NCI-H128 (cell line): ENCODE measurements around the gene TCF12.
"Not testable (repeated sequence)": the region's sequence is repeated elsewhere in the genome, so short reads cannot be mapped to it uniquely, and the experiment has no call there.

Source experiments
- DNase-seq: peaks from one replicate; lab custom pipeline; 2025; ENCODE audit not compliant: unreplicated experiment; lab: John Stamatoyannopoulos, UW

Gene TCF12

DNA sequence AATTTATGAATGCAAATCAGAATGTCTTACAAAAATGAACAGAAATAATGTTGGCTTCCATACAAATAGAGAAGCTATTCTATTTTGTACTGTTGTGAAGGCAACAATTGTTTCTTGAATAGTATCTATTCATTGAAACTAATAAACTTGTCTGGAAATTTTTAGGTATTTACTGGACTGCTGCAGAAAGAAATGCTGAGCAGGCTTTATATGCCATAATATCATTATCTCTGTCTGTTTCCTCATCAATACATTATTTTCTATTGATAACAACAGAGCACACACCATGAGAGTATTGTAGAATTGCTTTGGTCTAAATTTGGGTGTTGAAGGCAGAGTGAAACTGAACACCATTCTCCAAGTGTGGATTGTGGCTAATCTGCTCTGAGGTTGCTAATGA lies 241.3 kb downstream of the TCF12 start:
- no peak for DNase-seq

DNA sequence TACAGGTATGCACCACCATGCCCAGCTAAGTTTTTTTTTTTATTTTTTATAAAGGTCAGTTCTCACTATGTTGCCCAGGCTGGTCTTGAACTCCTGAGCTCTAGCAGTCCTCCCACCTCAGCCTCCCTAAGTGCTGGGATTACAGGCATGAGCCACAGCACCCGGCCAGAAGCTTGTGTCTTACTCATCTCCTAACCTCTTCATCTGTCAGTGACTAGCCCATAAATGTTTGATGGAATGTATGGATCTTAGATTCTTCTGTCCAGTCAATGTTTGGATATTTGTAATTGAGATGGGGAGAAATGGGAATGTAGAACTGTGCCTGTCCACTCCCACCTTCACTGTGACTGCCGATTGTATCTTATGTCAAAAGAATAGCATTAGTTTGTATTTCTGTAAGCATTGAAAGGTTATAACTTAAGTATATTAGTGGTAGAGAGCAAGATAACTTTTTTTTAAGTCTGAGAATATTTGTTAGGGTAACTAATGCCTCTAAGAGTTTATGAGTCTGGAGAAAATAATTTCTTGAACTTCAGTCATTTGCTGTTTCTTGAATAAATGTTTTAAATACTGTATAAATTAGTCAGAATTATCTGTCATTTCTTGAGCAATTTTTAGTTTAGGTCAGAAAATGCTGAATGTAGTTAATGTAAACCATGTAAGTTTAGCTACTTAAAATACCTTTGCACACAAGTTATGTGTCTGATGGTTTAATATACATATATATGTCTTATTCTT lies 242.5 kb downstream of the TCF12 start:
- no peak for DNase-seq

DNA sequence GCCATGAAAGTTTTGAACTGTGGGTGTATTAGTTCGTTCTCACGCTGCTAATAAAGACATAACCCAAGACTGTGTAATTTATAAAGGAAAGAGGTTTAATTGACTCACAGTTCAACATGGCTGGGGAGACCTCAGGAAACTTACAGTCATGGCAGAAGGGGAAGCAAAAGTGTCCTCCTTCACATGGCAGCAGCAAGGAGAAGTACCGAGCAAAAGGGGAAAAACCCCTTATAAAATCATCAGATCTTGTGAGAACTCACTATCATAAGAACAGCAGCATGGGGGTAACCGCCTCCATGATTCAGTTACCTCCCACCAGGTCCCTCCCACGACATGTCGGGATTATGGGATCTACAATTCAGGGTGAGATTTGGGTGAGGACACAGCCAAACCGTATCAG lies 245.8 kb downstream of the TCF12 start:
- not testable (repeated sequence) for DNase-seq

DNA sequence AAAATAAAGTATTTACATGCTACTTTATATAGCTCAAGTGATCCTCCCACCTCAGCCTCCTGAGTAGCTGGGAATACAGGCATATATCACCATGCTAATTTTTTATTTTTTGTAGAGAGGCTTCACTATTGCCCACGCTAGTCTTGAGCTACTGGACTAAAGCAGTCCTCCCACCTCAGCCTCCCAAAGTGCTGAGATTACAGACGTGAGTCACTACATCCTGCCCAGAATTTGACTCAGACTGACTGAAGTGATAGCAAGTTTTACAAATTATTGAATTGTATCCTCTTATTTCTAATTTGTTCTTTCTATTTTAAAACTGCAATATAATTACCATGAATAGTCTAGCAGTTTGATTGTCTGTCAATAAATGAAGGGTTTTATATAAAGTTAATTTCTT lies 247.5 kb downstream of the TCF12 start:
- no peak for DNase-seq

DNA sequence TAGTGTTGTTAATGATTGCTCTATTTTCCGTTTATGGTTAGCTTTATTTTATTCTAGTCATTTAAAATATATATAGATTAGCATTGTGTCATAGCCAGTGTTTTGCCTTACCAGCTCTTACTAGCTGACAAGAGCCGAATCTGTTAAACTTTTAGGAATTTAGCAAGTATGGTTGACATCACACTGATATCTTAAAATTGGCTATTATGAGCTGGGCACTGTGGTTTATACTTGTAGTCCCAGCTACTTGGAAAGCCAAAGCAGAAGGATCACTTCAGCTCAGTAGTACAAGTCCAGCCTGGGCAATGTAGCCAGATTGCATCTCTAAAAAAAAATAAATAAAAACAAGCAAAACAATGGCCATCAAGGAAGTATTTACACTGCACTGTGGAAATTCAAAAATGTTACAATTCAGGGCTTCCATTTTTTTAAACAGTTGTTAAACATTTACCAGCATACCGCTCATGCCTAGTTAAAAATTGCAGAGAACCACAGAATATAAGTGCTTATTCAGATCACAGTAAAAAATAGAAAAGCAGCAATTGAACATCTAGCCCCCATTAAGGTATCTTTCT lies 249.5 kb downstream of the TCF12 start:
- DNase-seq, result no peak

DNA sequence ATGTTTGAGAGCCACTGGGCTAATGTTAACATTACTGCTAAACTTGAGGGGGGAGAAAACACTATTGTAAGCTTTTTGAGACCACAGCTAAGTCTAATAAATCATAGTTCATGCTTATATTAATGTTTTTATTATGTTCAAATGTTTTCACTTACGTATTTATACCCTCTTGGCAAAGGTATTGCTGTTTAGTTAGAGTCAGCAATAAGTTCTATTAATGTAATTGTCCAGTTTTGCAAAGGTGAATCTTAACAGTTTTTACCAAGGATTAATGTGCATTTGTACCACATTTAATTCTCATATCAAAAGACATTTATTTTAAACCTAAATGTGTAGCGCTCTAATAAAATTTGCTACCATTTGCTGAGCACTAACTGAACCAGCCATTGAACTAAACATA lies 251.2 kb downstream of the TCF12 start:
- DNase-seq, result no peak

DNA sequence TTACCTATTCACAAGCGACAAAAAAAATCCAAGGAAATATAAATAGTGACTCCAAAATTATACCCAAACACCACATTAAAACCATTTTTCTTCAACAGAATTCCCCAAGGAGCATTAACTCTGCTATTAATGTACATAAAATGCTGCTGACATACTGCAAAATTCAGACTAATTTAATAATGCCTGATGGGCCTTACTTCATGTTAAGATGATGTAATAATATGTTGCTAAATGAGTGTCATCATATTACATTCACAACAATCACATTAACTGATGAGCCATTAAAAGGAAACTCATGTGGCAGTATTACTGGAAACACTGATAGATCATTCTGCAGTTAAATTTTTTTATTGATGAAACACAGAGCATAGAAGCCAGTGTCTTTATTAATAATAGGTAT lies 253.0 kb downstream of the TCF12 start:
- no peak for DNase-seq

DNA sequence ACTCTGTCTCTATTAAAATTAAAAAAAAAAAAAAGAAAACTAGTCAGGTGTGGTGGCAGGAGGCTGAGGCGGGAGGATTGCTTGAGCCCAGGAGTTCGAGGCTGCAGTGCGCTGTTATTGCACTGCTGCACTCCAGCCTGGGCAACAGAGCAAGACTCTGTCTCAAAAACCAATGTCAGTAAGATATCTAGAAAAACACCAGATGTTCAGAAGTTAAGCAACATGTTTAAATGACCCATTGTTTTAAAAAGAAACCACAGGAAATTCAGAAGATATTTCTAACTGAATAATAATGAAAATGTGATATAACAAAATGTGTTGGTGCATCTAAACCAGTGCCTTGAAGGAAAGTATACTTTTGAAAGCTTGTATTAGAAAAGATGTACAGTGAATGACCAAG lies 254.5 kb downstream of the TCF12 start:
- DNase-seq, result no peak

DNA sequence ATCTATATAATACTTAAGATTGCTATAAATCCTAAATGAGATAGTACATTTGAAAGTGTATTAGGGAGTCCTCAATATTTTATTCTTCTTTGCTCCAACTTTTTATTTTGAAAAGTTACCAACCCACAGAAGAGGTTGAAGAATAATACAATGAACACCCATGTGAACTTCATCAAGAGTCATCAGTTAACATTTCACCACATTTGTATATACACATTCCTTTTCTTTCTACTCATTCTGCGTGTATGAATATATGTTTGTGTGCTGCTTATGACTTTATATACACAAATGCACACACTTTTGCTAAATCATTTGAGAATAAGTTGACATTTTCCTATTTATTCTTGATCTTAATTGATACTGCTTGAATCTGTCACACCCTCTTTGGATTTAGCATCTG lies 264.6 kb downstream of the TCF12 start:
- no peak for DNase-seq

DNA sequence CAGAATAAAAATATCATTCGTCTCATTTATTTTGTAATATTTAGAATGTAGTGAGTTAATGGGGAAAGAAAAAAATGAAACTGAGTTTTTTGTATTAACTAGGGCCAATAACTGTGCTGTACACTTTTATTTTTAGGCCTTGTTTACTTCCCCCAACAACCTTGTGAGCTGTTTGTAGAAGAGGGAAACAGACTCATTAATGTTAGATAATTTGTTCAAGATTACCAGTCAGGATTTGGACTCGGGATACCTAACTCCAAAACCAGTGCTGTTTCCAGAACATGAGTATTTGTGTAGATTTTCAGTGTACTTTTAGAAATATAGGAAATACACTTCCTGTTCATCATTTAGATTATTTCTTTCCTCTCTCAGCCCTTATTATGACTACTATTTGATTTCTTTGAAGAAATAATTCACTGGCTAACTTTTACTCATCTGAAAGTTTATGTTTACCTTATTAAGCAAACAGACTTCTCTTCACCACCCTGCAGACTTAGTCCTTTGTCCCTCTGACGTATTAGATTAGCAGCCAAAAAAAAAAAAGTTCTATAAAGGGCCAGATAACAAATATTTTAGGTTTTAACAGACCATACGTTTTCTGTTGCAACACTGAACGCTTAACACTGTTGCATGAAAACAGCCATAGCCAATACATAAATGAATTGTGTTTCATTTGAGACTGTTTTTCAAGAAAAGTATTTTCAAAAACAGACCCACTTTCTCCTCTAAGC lies 265.3 kb downstream of the TCF12 start:
- DNase-seq, result no peak

DNA sequence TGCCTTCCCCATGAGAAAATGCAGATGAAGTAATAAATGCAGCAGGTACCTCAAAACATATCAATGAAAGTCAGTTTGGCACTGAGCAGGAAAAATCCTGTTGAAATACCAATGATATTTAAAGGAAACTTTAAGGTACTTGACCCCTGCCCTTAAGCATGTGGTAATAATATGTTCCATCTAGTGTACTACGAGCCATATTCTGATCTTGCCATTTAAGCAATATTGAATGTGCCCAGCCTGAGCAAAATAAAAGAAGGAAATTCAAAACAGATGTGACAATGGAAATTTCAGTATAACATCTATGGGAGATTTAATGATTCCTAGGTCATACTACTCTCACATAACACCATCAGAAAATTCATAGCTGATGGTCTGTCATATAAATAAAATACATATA lies 266.1 kb downstream of the TCF12 start:
- DNase-seq, result no peak

DNA sequence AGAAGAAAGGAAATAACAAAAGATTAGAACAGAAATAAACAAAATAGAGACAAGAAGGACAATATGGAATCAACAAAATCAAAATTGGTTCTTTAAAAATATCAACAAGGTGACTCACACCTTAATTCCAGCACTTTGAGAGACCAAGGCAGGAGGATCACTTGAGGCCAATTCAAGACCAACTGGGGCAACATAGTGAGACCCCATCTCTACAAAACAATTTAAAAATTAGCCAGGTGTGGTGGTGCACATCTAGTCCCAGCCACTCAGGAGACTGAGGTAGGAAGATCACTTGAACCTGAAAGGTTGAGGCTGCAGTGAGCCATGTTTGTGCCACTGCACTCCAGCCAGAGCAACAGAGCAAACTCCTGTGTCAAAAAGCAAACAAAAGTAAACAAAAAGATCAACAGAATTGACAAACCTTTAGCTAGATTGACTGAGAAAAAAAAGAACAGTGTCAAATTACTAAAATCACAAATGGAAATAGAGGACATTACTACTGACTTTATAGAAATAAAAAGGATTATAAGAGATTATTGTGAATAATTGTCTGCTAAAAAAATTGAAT lies 267.1 kb downstream of the TCF12 start:
- no peak for DNase-seq

DNA sequence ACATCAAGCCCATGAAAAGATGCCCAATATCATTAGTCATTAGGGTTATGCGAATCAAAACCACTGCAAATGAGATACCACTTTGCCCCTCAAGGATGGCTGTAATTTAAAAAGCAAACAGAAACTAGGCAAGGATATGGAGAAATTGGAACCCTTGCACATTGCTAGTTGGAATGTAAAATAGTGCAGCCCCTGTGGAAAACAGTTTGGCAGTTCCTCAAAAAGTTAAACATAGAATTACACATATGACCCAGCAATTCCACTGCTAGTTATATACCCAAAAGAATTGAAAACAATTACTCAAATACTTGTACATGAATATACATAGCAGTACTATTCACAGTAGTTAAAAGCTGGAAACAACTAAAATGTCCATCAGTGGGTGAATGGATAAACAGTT lies 271.0 kb downstream of the TCF12 start:
- no peak for DNase-seq

DNA sequence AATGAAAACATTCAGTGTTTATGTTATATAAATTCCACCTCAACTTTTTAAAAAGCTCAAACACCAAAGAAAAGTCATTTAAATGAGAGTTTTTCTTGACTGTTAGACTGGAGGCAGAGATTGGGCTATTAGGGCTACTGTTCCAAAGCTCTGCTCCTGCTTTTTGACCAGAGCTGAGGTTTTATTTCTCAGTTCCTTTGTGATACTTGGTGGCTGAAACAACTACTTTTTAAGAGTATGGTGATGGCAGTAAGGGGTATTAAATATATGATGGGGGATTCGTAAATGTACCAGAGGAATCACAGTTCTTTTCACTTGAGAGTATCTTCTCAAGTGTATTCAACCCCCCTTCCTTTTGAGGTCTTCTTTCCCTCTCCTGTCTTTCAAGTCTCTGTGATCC lies 271.8 kb downstream of the TCF12 start:
- no peak for DNase-seq

DNA sequence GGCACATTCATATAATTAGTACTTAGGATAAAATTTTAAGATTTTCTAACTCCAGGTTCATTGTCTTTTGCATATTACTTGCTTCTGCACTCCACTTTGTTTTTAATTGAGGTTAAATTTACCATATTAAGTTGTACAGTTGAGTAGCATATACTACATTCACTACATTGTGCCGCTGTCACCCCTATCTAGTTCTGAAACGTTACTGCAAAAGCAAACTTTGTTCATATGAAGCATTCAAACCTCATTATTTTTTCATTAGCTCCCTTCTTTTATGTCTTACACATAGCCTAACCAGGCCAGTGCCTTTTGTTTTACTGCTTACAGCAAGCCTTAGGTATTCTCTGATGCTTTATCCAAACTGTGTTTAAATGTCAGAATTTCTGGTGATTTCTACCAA lies 274.7 kb downstream of the TCF12 start:
- DNase-seq, result no peak

DNA sequence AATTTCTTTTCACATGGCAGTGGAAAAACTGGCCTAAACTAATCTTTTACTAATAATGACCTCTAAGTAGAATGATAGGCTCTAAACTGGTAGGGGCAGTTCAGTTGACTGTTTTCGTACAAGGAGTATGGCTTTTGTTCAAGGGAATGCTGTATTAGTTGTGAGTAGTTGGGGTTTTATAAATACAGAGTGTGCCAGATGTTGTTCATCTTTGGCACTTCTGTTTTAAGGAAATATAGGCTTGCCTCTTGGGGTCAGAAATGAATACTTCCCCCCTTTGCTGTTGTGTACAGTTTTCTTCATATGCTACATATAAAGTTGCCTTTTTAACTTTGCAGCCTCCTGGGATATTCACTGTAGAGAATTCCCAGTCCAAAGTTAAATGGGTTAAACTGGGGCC lies 276.9 kb downstream of the TCF12 start:
- DNase-seq, result no peak

DNA sequence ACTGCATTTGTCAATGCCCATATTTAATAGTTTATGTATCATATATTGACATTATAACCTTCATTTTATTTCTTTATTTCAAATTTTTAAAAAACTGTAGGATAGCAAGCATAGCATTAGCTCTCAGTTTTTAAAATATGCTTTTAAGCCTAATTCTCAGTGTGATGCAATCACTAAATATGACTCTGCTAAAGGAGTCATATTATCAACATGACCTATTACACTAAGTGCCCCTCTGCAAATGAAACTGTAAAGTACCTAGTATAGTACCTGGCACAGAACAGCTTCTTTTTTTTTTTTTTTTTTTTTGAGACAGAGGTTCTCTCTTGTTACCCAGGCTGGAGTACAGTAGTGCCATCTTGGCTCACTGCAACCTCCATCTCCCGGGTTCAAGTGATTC lies 278.4 kb downstream of the TCF12 start:
- DNase-seq, result no peak

DNA sequence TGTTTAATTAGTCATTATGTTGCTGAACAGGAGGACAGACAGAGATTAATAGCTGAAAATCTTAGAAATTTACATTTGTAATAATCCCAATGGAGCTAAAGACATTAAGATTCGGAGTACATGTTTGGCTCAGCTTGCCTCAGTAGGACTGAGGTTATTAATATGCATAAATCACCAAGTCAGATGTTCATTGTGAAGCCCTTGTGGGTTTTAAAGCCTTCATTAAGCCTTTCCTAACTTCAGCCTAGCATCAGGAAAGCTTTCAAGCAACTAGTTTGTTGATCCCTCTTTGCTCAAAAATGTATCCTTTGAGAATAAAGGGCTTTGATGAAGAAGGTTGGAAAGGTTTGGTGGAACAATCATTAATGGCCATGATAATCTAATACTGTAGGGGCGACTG lies 279.7 kb downstream of the TCF12 start:
- no peak for DNase-seq

DNA sequence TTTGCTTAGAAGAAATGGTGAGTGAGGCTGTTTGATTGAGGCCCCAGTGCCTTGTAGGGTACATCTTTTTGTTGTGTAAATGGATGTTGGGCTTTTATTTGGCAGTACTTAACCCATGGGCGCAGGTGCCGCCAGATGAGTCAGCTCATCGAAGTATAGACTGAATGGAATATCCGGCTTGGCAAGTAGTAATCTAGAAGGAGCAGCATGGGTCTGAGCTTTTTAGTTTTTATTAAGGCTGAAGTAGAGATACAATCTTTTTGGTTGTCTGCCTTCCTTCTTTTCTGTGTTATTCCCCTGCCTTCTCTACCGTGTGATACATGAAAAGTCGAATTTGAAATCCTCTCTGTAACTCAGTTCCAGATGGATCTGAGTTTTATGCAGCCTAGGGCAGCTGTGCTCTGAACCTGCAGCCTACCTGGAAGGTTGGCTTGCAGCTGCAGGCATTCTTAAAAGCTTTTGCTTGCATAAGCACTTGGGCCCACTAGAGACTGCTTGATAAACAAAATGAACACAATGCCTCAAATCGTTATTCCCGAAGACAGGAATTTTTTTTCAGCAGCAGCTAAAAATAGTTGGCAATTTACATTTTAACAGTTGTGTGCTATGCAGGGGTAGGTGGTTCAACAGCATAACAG lies 280.3 kb downstream of the TCF12 start:
- peak; percentile 41 for DNase-seq

DNA sequence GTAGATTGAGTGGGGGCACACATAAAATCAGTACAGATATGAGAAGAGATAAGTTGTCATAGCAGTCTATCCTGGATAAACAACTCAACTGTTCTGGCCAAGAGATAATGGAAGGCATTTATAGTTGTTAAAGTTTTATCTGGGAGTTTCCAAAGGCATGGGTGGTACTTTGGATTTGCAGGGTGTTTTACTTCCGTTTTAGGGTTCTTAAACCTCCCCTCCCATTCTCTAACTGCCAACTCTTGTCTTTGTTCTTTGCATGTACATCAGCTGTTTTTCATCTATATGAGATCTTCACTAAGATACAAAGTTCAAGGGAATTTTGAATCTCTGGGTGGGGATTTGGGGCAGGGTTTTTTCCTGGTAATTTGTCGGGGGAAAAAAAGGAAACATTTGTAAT lies 283.1 kb downstream of the TCF12 start:
- no peak for DNase-seq

DNA sequence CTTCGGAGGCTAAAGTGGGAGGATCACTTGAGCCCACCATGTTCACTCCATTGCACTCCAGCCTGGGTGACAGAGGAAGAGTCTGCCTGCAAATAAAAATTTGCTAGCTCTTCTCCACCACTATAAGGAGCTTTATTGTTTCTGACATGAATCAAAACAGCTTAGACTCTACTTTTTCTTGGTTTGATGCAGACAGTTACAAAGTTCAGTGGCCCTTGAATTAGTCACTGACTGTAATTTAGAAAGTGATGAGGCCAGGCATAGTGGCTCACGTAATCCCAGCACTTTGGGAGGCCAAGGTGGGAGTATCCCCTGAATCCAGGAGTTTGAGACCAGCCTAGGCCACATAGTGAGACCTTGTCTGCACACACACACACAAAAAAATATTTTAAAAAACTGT lies 285.5 kb downstream of the TCF12 start:
- DNase-seq, result no peak
